Heart left ventricle (tissue), 13 donors: Measurements from ENCODE around the gene CPEB4.

Experiments
- POLR2A ChIP-seq, 2 donors: fragments of 450-650 bp; IDR thresholded peaks; one replicate each; pipeline ENCODE4 v1.6.1; 2017; ENCODE audit warnings: antibody characterized with exemption in 2 of 2, mild to moderate bottlenecking in 2 of 2, moderate library complexity in 2 of 2
- TF ChIP-seq, protein P1 (sequence below), 12 donors: fragments of 200-600 bp; sonication (generic) in 4 of 12; IDR thresholded peaks; one replicate each; pipeline versions ENCODE4 v1.5.0 to v1.8.0; 2018 to 2022; ENCODE audit warnings: antibody characterized with exemption in 12 of 12, mild to moderate bottlenecking in 5 of 12
- donor health status: ischemic (EF 13 %, LVEDD 7.1; RV severe dilation, severe dysfunction).
- donor health status: DM: no; HTN: yes; CAD: no.
- donor health status: DM: no; HTN: no; CAD: no.
- donor health status: ischemic (EF 25% LVEDD 6.9; RV normal size, moderate dysfunction).
- donor health status: ischemic (EF 25% LVEDD 5.7; RV mildly dilated, moderate dysfunction).
- donor health status: ischemic (EF 35%, LVEDD 5.7; RV mildly dilated, moderate dysfunction).
- donor health status: nonischemic (EF 11% LVEDD 7.7; RV severe dilation, severe dysfunction).
- donor health status: DM: yes; HTN: yes; CAD: no.
- donor health status: PGD.
- donor health status: ischemic (EF 29% LVEDD 5.4; RV normal size, mild dysfunction).
- donor health status: nonischemic (EF 23%, LVEDD 6.1; RV moderate dilation, normal function).

DNA sequence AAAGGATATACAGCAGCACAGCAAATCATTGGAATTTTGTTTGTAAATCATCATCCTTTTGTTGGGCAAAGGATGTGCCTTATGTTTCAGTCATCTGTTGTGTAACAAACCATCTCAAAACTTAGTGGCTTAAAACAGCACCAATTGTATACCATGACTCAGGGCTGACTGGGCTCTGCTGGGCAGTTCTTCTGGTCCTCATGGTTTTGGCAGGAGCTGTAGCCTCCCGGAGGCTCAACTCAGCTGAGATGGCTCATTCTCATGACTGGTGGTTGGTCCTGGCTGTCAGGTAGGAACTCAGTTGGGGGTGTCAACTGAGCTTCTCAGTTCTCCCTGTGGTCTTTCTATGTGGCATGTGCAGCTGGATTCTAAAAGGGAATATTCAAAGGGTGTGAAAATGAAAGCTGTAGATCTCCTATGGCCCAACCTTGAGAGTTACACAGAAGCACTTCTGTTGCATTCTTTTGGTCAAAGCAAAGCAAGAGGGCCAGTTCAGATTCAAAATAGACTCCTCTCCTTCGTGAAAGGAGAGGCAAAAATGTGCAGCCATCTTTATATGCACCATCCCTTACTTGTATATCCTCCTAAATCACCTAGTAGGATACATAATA, 39.1 kb upstream of the CPEB4 start:
- TF ChIP-seq, protein P1, sequence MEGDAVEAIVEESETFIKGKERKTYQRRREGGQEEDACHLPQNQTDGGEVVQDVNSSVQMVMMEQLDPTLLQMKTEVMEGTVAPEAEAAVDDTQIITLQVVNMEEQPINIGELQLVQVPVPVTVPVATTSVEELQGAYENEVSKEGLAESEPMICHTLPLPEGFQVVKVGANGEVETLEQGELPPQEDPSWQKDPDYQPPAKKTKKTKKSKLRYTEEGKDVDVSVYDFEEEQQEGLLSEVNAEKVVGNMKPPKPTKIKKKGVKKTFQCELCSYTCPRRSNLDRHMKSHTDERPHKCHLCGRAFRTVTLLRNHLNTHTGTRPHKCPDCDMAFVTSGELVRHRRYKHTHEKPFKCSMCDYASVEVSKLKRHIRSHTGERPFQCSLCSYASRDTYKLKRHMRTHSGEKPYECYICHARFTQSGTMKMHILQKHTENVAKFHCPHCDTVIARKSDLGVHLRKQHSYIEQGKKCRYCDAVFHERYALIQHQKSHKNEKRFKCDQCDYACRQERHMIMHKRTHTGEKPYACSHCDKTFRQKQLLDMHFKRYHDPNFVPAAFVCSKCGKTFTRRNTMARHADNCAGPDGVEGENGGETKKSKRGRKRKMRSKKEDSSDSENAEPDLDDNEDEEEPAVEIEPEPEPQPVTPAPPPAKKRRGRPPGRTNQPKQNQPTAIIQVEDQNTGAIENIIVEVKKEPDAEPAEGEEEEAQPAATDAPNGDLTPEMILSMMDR (IDR thresholded peaks at IDR 0.05) = no peak
- TF ChIP-seq POLR2A (IDR thresholded peaks at IDR 0.05) = no peak
